Uterus (tissue), 4 donors: ENCODE measurements around the gene TOM1L1. TPM values are rescaled to one million over a fixed set of nuclear protein-coding genes. Genes with fewer than 3 reads are reported as not detected.
"Not testable (repeated sequence)": the region's sequence is repeated elsewhere in the genome, so short reads cannot be mapped to it uniquely, and the experiment has no call there.

ENCODE experiments used
- DNase-seq, 2 donors: peaks; one replicate each; pipeline ENCODE4 v3.0.0-alpha.2; 2019 to 2020
- H3K27ac ChIP-seq, 2 donors: fragments of 200-600 bp; sonication (generic); 1 replicate in 1 of 2; 2 replicates in 1 of 2; pipeline ENCODE4 v1.5.1; 2016 to 2018
- H3K27me3 ChIP-seq, 2 donors: fragments of 200-600 bp; sonication (generic); one replicate each; pipeline ENCODE4 v1.5.1; 2018 to 2019; ENCODE audit warnings: control low read depth in 1 of 2
- H3K36me3 ChIP-seq, 2 donors: fragments of 200-600 bp; sonication (generic); one replicate each; pipeline ENCODE4 v1.5.1; 2019; ENCODE audit warnings: control low read depth in 1 of 2
- H3K4me1 ChIP-seq, 2 donors: fragments of 200-600 bp; sonication (generic); one replicate each; pipeline ENCODE4 v1.5.1; 2018 to 2019; ENCODE audit warnings: control low read depth in 1 of 2
- H3K4me3 ChIP-seq, 2 donors: fragments of 200-600 bp; sonication (generic); 1 replicate in 1 of 2; 2 replicates in 1 of 2; pipeline ENCODE4 v1.5.1; 2018 to 2019; ENCODE audit warnings: mild to moderate bottlenecking in 1 of 2
- H3K9me3 ChIP-seq, 2 donors: fragments of 200-600 bp; sonication (generic); one replicate each; pipeline ENCODE4 v1.5.1; 2019; ENCODE audit warnings: control low read depth in 1 of 2
- POLR2A ChIP-seq, 2 donors: fragments of 450-650 bp; IDR thresholded peaks; one replicate each; pipeline ENCODE4 v1.6.1; 2016; ENCODE audit warnings: antibody characterized with exemption in 2 of 2, mild to moderate bottlenecking in 1 of 2, moderate library complexity in 1 of 2
- intact Hi-C: fragments of 100-400 bp; cut with DNase I; formaldehyde crosslinking; loops from one replicate; pipeline ENCODE4 v1.15.1; 2023; ENCODE audit warnings: low total_unique reads
- total RNA-seq, 4 donors: library from RNA; depleted of rRNA in 3 of 4; stranded (reverse); fragments of >200 nt in 3 of 4; gene quantifications; one replicate each; pipeline versions ENCODE4 v1.1.0 to v1.2.4, GENCODE V29; 2014 to 2023
- TF ChIP-seq, protein P1 (sequence below), 4 experiments: fragments of 200-600 bp in 2 of 4; fragments of 450-650 bp in 2 of 4; sonication (generic) in 2 of 4; IDR thresholded peaks; one replicate each; pipeline ENCODE4 v1.5.1; 2016 to 2019; ENCODE audit warnings: antibody characterized with exemption in 4 of 4, mild to moderate bottlenecking in 2 of 4, moderate library complexity in 1 of 4
- donor health status: DM: yes; HTN: yes; CAD: no.

The TOM1L1 gene
- total RNA-seq, 4 donors from 2014 or later = 3.1 to 37.1 (median 20.9) TPM

GRCh38 chr17:54863176-54863575 lies 37.5 kb upstream of the TOM1L1 start:
- H3K27ac ChIP-seq = no peak overlapping the region
- no peaks in the 10 kb centered on the region for H3K4me1 ChIP-seq
- H3K4me3 ChIP-seq = no peak overlapping the region
- no peaks in the 10 kb centered on the region for H3K27me3 ChIP-seq
- no peaks in the 10 kb centered on the region for H3K36me3 ChIP-seq
- TF ChIP-seq, protein P1, sequence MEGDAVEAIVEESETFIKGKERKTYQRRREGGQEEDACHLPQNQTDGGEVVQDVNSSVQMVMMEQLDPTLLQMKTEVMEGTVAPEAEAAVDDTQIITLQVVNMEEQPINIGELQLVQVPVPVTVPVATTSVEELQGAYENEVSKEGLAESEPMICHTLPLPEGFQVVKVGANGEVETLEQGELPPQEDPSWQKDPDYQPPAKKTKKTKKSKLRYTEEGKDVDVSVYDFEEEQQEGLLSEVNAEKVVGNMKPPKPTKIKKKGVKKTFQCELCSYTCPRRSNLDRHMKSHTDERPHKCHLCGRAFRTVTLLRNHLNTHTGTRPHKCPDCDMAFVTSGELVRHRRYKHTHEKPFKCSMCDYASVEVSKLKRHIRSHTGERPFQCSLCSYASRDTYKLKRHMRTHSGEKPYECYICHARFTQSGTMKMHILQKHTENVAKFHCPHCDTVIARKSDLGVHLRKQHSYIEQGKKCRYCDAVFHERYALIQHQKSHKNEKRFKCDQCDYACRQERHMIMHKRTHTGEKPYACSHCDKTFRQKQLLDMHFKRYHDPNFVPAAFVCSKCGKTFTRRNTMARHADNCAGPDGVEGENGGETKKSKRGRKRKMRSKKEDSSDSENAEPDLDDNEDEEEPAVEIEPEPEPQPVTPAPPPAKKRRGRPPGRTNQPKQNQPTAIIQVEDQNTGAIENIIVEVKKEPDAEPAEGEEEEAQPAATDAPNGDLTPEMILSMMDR (IDR thresholded peaks at IDR 0.05) = no peak
- TF ChIP-seq POLR2A (IDR thresholded peaks at IDR 0.05) = no peak
- intact Hi-C loops = no loop called here
- no peak for DNase-seq
- no peaks in the 10 kb centered on the region for H3K9me3 ChIP-seq

DNA sequence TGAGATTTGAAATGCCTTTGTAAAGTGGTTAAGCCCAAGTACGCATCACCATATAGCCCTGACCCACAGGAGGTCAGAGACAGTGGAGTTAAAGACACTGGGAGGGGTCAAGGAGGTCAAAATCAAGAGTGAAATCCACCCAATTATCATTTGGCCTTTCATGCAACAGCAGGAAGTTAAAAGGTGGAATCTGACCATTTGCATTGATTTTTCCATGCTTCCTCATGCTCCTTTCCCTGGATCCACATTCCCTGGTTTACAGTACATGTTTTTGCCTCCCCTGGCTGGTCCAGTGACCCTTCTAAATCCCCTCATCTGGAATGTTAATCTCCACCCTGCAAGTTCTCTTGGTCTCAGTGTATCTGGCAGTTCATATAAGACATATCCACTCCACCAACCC lies 36.6 kb upstream of the TOM1L1 start:
- TF ChIP-seq, protein P1 (IDR thresholded peaks at IDR 0.05) = no peak
- TF ChIP-seq POLR2A (IDR thresholded peaks at IDR 0.05) = no peak
- intact Hi-C loops = no loop called here
- H3K27me3 ChIP-seq = no peaks in the 10 kb centered on the region
- no peak for DNase-seq
- no peaks in the 10 kb centered on the region for H3K9me3 ChIP-seq
- no peaks in the 10 kb centered on the region for H3K36me3 ChIP-seq
- no peak overlapping the region for H3K27ac ChIP-seq
- no peaks in the 10 kb centered on the region for H3K4me1 ChIP-seq
- H3K4me3 ChIP-seq = no peak overlapping the region

- no peak for TF ChIP-seq POLR2A (IDR thresholded peaks at IDR 0.05)
- TF ChIP-seq, protein P1 (IDR thresholded peaks at IDR 0.05) = no peak
- no peak for DNase-seq
- intact Hi-C loops = no loop called here
- Histone ChIP-seq H3K27ac (no peak overlapping the region), H3K9me3 (no peaks in the 10 kb centered on the region), H3K36me3 (no peaks in the 10 kb centered on the region), H3K27me3 (no peaks in the 10 kb centered on the region), H3K4me3 (no peak overlapping the region), H3K4me1 (no peaks in the 10 kb centered on the region)
Observed at GRCh38 chr17:54864636-54865356, 35.9 kb upstream of the TOM1L1 start.

- no peak for DNase-seq
- TF ChIP-seq, protein P1 (IDR thresholded peaks at IDR 0.05) = no peak
- no peak for TF ChIP-seq POLR2A (IDR thresholded peaks at IDR 0.05)
- intact Hi-C loops = no loop called here
- Histone ChIP-seq H3K27ac (no peak overlapping the region), H3K4me1 (no peaks in the 10 kb centered on the region), H3K9me3 (no peaks in the 10 kb centered on the region), H3K27me3 (no peaks in the 10 kb centered on the region), H3K36me3 (no peaks in the 10 kb centered on the region), H3K4me3 (no peak overlapping the region)
Observed at GRCh38 chr17:54867634-54868033, 33.0 kb upstream of the TOM1L1 start.

DNA sequence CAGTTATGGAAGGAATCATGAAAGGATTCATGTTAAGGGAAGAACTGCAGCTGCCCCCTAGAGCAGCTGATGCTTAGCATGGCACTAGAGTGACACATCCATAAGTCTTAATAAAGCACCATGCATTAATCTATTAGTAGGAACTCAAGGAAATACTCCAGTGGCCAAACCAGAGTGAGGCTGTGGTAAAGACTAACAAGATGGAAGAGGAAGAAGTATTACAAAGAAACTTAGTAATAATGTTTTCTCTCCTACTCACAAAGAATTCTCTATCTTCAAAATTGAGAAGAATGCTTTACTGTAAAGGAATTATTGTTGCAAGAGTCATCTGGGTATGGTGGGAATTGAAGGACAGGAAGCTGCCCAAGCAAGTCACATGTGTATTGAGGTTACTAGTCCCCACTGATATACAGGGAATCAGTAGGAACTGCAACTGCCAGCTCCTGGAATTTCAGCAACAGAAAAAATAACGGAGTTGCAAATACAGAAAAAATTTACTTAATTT lies 29.9 kb upstream of the TOM1L1 start:
- H3K27ac ChIP-seq = no peak overlapping the region
- H3K36me3 ChIP-seq = no peaks in the 10 kb centered on the region
- H3K9me3 ChIP-seq = no peaks in the 10 kb centered on the region
- TF ChIP-seq, protein P1 (IDR thresholded peaks at IDR 0.05) = no peak
- TF ChIP-seq POLR2A (IDR thresholded peaks at IDR 0.05) = no peak
- no peak overlapping the region for H3K4me3 ChIP-seq
- no peaks in the 10 kb centered on the region for H3K4me1 ChIP-seq
- DNase-seq = no peak
- intact Hi-C loops = no loop called here
- H3K27me3 ChIP-seq = no peaks in the 10 kb centered on the region

GRCh38 chr17:54875906-54876305 lies 24.7 kb upstream of the TOM1L1 start:
- H3K27me3 ChIP-seq, intact Hi-C loops: not testable (repeated sequence)

More at GRCh38 chr17:54875906-54876305, 24.7 kb upstream of the TOM1L1 start:
- H3K27ac ChIP-seq, H3K4me3 ChIP-seq, H3K9me3 ChIP-seq, H3K36me3 ChIP-seq, H3K4me1 ChIP-seq, DNase-seq: not testable (repeated sequence)
